ENCODE measurements around the gene GKN1.

Gene GKN1

DNA sequence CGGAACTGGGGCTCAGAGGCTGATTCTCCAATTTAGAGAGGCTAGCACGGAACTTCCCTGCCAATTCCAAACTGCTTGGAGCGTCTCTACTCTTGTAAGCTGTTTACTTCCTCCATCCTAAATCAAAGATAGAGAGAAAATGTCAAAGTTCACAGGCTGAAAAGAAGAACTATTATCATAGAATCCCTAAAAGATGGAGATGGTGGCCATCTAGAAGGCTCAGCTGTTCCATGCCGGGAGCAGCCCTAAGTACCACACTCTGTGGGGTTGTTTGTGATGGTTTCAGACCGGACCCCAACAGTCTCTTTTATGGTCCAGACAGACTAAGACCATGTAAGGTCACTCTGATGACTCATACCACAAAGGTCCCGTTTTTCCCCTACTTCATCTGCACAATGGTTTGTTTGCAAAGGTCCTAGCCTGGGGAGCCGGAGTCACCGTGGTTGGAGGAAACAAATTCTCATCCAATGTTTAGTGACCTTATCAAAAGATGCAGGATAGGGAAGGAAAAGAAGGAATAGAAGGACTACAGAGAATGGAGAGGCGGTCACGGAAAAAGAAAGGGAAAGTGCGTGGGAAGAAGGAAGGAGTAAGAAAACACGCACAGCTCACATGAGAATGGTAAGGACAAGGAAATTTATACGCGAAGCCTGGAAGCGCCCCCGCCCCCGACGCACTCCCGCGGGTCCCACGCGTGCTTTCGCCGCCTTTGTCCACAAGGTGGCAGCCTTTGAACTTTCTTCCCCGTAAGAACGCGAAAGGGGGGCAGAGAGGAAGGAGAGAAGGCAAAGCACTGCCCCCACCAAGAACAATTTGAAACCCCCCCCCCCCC is 38.1 kb downstream of the GKN1 start:
- TF ChIP-seq CREB1 (IDR thresholded peaks at IDR 0.05; ENCODE audit: low read depth) (no peak), YY1 (IDR thresholded peaks at IDR 0.05; ENCODE audit: low read depth) (no peak), CEBPB (IDR thresholded peaks at IDR 0.05) (no peak), FOXM1 (IDR thresholded peaks at IDR 0.05; ENCODE audit: borderline replicate concordance, low read depth) (no peak), TAF1 (IDR thresholded peaks at IDR 0.05; ENCODE audit: low read depth) (no peak), TCF12 (IDR thresholded peaks at IDR 0.05; ENCODE audit: low read depth) (no peak), EP300 (IDR thresholded peaks at IDR 0.05; ENCODE audit: borderline replicate concordance) (no peak), EGR1 (IDR thresholded peaks at IDR 0.05) (no peak), ZBTB7A (IDR thresholded peaks at IDR 0.05; ENCODE audit: low read depth) (peak; percentile 93; the same call in 1 of the 2 replicates), RAD21 (IDR thresholded peaks at IDR 0.05; ENCODE audit: low read depth) (peak; percentile 71), TEAD4 (IDR thresholded peaks at IDR 0.05) (no peak), NFIC (IDR thresholded peaks at IDR 0.05) (no peak)
- TF ChIP-seq, protein P1, sequence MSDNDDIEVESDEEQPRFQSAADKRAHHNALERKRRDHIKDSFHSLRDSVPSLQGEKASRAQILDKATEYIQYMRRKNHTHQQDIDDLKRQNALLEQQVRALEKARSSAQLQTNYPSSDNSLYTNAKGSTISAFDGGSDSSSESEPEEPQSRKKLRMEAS (IDR thresholded peaks at IDR 0.05) = peak; percentile 66; the same call in 1 of the 2 replicates
- TF ChIP-seq, protein P2, sequence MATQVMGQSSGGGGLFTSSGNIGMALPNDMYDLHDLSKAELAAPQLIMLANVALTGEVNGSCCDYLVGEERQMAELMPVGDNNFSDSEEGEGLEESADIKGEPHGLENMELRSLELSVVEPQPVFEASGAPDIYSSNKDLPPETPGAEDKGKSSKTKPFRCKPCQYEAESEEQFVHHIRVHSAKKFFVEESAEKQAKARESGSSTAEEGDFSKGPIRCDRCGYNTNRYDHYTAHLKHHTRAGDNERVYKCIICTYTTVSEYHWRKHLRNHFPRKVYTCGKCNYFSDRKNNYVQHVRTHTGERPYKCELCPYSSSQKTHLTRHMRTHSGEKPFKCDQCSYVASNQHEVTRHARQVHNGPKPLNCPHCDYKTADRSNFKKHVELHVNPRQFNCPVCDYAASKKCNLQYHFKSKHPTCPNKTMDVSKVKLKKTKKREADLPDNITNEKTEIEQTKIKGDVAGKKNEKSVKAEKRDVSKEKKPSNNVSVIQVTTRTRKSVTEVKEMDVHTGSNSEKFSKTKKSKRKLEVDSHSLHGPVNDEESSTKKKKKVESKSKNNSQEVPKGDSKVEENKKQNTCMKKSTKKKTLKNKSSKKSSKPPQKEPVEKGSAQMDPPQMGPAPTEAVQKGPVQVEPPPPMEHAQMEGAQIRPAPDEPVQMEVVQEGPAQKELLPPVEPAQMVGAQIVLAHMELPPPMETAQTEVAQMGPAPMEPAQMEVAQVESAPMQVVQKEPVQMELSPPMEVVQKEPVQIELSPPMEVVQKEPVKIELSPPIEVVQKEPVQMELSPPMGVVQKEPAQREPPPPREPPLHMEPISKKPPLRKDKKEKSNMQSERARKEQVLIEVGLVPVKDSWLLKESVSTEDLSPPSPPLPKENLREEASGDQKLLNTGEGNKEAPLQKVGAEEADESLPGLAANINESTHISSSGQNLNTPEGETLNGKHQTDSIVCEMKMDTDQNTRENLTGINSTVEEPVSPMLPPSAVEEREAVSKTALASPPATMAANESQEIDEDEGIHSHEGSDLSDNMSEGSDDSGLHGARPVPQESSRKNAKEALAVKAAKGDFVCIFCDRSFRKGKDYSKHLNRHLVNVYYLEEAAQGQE (IDR thresholded peaks at IDR 0.05; ENCODE audit: low read depth) = no peak
- TF ChIP-seq, protein P3, sequence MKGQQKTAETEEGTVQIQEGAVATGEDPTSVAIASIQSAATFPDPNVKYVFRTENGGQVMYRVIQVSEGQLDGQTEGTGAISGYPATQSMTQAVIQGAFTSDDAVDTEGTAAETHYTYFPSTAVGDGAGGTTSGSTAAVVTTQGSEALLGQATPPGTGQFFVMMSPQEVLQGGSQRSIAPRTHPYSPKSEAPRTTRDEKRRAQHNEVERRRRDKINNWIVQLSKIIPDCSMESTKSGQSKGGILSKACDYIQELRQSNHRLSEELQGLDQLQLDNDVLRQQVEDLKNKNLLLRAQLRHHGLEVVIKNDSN (IDR thresholded peaks at IDR 0.05) = no peak

DNA sequence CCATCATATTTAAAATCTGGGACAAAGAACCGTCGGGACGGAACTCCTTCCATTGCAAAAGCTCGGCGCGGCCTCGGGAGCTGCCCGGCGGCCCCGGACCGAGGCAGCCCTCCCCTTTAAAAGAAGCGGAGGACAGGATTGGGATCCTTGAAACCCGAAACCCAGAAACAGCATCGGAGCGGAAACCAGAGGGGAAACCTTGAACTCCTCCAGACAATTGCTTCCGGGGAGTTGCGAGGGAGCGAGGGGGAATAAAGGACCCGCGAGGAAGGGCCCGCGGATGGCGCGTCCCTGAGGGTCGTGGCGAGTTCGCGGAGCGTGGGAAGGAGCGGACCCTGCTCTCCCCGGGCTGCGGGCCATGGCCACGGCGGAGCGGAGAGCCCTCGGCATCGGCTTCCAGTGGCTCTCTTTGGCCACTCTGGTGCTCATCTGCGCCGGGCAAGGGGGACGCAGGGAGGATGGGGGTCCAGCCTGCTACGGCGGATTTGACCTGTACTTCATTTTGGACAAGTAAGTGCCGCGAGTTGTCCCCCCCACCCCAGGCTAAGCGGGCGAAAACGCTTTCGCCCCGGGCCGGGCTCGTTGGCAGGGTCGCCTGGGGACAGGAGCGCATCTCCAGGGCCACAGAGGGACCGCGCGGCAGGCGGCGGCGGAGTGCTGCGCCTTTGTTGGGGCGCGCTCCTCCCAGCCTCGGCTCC is 38.9 kb downstream of the GKN1 start, which contains the start of gene ANTXR1:
Gene ANTXR1, plus strand, starts transcription at position 38 of the 698 bp plus-strand sequence. Its CDS starts 321 bp downstream, at position 359.
- TF ChIP-seq ZBTB7A (IDR thresholded peaks at IDR 0.05; ENCODE audit: low read depth) (0 out of 2 replicates have a peak, but pooled peaks have one; percentile 75), TCF12 (IDR thresholded peaks at IDR 0.05; ENCODE audit: low read depth) (peak; percentile 45; the same call in 1 of the 2 replicates), TEAD4 (IDR thresholded peaks at IDR 0.05) (0 out of 2 replicates have a peak, but pooled peaks have one; percentile 3), TAF1 (IDR thresholded peaks at IDR 0.05; ENCODE audit: low read depth) (no peak; the same call in 1 of the 2 replicates)

DNA sequence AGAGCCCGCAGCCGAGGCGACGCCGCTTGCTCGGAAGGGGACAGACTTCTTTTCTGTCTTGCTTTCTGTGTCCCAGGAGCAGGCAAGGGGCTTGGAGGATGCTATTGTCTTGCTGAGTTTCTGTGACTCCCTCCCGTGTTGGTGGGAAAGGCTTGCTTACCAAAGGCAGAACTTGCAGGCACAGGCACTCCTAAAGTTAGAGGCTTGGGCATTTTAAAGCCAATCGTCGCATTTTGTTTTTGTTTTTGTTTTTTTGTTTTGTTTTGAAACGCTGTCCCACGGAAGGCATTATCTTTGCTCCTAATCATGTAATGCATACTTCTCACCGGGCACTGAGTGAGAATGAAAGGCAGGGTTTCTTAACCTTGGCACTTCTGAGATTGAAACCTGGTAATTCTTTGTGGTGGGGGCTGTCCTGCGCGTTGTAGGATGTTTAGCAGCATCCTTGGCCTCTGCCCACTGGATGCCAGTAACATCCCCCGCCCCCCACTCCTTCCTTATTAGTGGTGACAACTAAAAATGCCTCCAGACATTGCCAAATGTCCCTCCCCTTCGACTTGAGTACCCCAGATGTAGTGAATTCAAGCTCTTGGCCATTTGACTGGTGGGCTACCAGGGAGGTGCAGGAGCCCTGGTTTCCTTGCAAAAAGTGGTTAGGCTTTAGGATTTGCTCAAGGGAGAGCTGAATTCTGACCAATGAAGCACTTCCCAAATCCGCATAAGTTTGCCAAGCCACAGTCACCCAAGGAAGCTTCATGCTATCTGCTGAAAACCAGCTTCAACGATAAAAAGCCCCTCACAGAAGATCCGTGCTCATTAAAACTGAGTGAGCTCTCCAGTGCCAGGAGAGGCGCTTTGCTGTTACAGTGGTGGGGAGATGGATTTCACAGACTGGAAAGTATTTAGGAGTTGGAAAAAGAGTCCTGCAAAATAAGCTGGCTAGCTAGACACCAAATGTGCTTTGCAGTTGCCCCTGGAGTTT is 39.7 kb downstream of the GKN1 start:
- TF ChIP-seq CEBPB (IDR thresholded peaks at IDR 0.05) (no peak), CREB1 (IDR thresholded peaks at IDR 0.05; ENCODE audit: low read depth) (no peak), YY1 (IDR thresholded peaks at IDR 0.05; ENCODE audit: low read depth) (no peak), ZBTB7A (IDR thresholded peaks at IDR 0.05; ENCODE audit: low read depth) (no peak), EGR1 (IDR thresholded peaks at IDR 0.05) (no peak), EP300 (IDR thresholded peaks at IDR 0.05; ENCODE audit: borderline replicate concordance) (no peak), TEAD4 (IDR thresholded peaks at IDR 0.05) (no peak), RAD21 (IDR thresholded peaks at IDR 0.05; ENCODE audit: low read depth) (no peak)
- TF ChIP-seq, protein P1 (IDR thresholded peaks at IDR 0.05) = no peak
- TF ChIP-seq, protein P2 (IDR thresholded peaks at IDR 0.05; ENCODE audit: low read depth) = no peak

DNA sequence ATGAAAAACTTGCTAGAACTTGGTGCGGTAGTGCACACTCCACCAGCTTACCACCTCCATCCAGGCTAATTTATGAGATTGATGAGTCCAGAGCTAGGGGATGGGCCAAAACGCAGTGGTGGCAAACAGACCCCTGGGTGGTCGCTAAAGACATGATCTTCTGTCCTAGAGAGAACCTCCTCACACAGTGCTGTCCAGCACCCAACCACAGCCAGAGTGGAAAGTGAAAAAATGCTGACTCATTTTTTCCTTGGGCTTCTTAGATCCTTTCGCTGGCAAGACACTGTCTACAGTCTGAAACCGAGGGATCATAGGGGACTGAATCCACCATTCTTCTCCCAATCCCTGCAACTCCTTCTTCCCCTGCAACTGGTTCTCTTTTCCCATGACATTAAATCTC is 42.6 kb downstream of the GKN1 start:
- no peak for TF ChIP-seq NFIC (IDR thresholded peaks at IDR 0.05)
- no peak for TF ChIP-seq TAF1 (IDR thresholded peaks at IDR 0.05; ENCODE audit: low read depth)
- no peak for TF ChIP-seq EP300 (IDR thresholded peaks at IDR 0.05; ENCODE audit: borderline replicate concordance)
- TF ChIP-seq, protein P3 (IDR thresholded peaks at IDR 0.05) = no peak
- TF ChIP-seq CREB1 (IDR thresholded peaks at IDR 0.05; ENCODE audit: low read depth) = no peak

Measured in Ishikawa (cell line).